ENCODE measurements around the gene FOXL2.

Gene FOXL2

GRCh38 chr3:138946663-138947494 lies at the start of gene FOXL2, which contains the start of gene FOXL2NB:
Gene FOXL2 (minus strand): TSS chr3:138947137. CDS start chr3:138946722, 415 bp downstream.
Gene FOXL2NB (plus strand): TSS chr3:138947217. CDS start chr3:138947365, 148 bp downstream.
- no peak for DNase-seq (ENCODE audit: low read depth in 2 of 2)

- DNase-seq (ENCODE audit: low read depth in 2 of 2), result no peak
Observed at GRCh38 chr3:138995706-138996105, 48.8 kb upstream of the FOXL2 start.

- no peak for DNase-seq (ENCODE audit: low read depth in 2 of 2)
Observed at GRCh38 chr3:138987181-138987580, 40.2 kb upstream of the FOXL2 start.

GRCh38 chr3:138985932-138986331 lies 39.0 kb upstream of the FOXL2 start:
- DNase-seq (ENCODE audit: low read depth in 2 of 2), result no peak

- DNase-seq (ENCODE audit: low read depth in 2 of 2), result no peak
Observed at GRCh38 chr3:138984816-138985215, 37.9 kb upstream of the FOXL2 start.

- DNase-seq (ENCODE audit: low read depth in 2 of 2), result no peak
Observed at GRCh38 chr3:138976047-138976446, 29.1 kb upstream of the FOXL2 start.

- DNase-seq (ENCODE audit: low read depth in 2 of 2), result no peak
Observed at GRCh38 chr3:138975351-138975750, 28.4 kb upstream of the FOXL2 start.

- no peak for DNase-seq (ENCODE audit: low read depth in 2 of 2)
Observed at GRCh38 chr3:138974462-138974861, 27.5 kb upstream of the FOXL2 start.

- no peak for DNase-seq (ENCODE audit: low read depth in 2 of 2)
Observed at GRCh38 chr3:138972941-138973340, 26.0 kb upstream of the FOXL2 start.

- DNase-seq (ENCODE audit: low read depth in 2 of 2), result no peak
Observed at GRCh38 chr3:138971766-138972320, 24.9 kb upstream of the FOXL2 start.

- DNase-seq (ENCODE audit: low read depth in 2 of 2), result no peak
Observed at GRCh38 chr3:138964923-138965322, 18.0 kb upstream of the FOXL2 start.

GRCh38 chr3:138964264-138964663 lies 17.3 kb upstream of the FOXL2 start:
- no peak for DNase-seq (ENCODE audit: low read depth in 2 of 2)

GRCh38 chr3:138962854-138963560 lies 16.1 kb upstream of the FOXL2 start:
- DNase-seq (ENCODE audit: low read depth in 2 of 2), result no peak

- DNase-seq (ENCODE audit: low read depth in 2 of 2), result no peak
Observed at GRCh38 chr3:138960417-138960852, 13.5 kb upstream of the FOXL2 start.

- DNase-seq (ENCODE audit: low read depth in 2 of 2), result no peak
Observed at GRCh38 chr3:138950701-138951100, 3.8 kb upstream of the FOXL2 start.

GRCh38 chr3:138950006-138950644 lies 3.2 kb upstream of the FOXL2 start:
- no peak for DNase-seq (ENCODE audit: low read depth in 2 of 2)

GRCh38 chr3:138949445-138950005 lies 2.6 kb upstream of the FOXL2 start:
- no peak for DNase-seq (ENCODE audit: low read depth in 2 of 2)

GRCh38 chr3:138949002-138949418 lies 2.1 kb upstream of the FOXL2 start:
- no peak for DNase-seq (ENCODE audit: low read depth in 2 of 2)

- no peak for DNase-seq (ENCODE audit: low read depth in 2 of 2)
Observed at GRCh38 chr3:138948371-138949001, 1.5 kb upstream of the FOXL2 start.

GRCh38 chr3:138947495-138948121 lies 671 bp upstream of the FOXL2 start:
- no peak for DNase-seq (ENCODE audit: low read depth in 2 of 2)

All from stimulated activated CD4-positive, alpha-beta T cell treated with anti-CD3 and anti-CD28 coated beads, Interleukin-1b, Interleukin-23, amount 100 ng/mL, for 1 hour (primary cell).